ENCODE data around the gene ZNF106. TPM values are rescaled to one million over a fixed set of nuclear protein-coding genes. Genes with fewer than 3 reads are reported as not detected.

Gene ZNF106
- total RNA-seq, 1 donor from 2014 or later = 38.1 TPM

DNA sequence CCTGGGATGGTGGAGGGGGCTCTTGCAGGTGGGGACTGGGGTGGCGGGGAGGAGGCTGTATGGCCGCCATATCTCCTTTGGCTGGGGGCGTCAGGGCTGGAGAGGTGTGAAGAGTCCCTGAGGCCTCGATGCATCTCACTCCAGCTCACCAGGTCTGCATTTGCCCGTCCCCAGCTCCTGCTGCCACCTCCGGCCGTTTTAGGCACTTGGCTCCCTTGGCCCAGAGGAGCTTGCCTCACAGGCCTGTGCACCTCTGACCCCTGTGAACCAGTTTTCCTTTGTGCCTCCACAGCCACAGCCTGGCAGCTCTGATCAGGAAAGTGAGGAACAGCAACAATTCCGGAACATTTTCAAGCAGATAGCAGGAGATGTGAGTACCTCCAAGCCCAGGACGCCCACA is 81.9 kb downstream of the ZNF106 start:
- peaks cover 0 to 10% of the 10 kb centered on the region in 2 donors for H3K36me3 ChIP-seq
- H3K9me3 ChIP-seq = no peaks in the 10 kb centered on the region
- no peak overlapping the region for H3K27ac ChIP-seq
- no peak for TF ChIP-seq POLR2AphosphoS5 (IDR thresholded peaks at IDR 0.05; ENCODE audit: insufficient read depth in 1 of 2, low read depth in 1 of 2)
- TF ChIP-seq POLR2A (IDR thresholded peaks at IDR 0.05) = no peak
- TF ChIP-seq, protein P1, sequence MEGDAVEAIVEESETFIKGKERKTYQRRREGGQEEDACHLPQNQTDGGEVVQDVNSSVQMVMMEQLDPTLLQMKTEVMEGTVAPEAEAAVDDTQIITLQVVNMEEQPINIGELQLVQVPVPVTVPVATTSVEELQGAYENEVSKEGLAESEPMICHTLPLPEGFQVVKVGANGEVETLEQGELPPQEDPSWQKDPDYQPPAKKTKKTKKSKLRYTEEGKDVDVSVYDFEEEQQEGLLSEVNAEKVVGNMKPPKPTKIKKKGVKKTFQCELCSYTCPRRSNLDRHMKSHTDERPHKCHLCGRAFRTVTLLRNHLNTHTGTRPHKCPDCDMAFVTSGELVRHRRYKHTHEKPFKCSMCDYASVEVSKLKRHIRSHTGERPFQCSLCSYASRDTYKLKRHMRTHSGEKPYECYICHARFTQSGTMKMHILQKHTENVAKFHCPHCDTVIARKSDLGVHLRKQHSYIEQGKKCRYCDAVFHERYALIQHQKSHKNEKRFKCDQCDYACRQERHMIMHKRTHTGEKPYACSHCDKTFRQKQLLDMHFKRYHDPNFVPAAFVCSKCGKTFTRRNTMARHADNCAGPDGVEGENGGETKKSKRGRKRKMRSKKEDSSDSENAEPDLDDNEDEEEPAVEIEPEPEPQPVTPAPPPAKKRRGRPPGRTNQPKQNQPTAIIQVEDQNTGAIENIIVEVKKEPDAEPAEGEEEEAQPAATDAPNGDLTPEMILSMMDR (IDR thresholded peaks at IDR 0.05) = no peak
- intact Hi-C loops (cut with DNase I) = no loop called here
- H3K27me3 ChIP-seq = no peaks in the 10 kb centered on the region
- peaks cover 17% of the 10 kb centered on the region for H3K4me1 ChIP-seq
- no peak overlapping the region for H3K4me3 ChIP-seq
- DNase-seq (ENCODE audit: extremely low spot score in 2 of 2) = no peak

DNA sequence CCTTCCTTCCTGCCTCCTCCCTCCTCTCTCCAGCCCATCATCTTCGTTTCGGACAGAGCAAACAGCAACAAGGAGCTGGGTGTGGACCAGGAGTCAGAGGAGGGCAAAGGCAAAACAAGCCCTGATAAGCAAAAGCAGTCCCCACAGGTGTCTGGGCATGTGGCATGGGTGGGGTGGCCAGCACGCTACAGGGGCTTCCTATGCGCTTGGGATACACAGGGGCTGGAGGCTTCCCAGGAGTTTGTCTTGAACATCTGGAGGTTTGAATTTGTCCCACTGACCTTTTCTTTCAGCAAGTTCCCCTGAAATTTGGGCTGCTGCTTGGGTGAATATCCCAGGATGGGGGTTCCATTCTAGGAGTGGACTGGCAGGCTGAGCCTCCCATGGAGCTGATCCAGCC is 82.8 kb downstream of the ZNF106 start:
- H3K27ac ChIP-seq = no peak overlapping the region
- no peak overlapping the region for H3K4me3 ChIP-seq
- peaks cover 0 to 10% of the 10 kb centered on the region in 2 donors for H3K36me3 ChIP-seq
- TF ChIP-seq, protein P1 (IDR thresholded peaks at IDR 0.05) = no peak
- TF ChIP-seq POLR2AphosphoS5 (IDR thresholded peaks at IDR 0.05; ENCODE audit: insufficient read depth in 1 of 2, low read depth in 1 of 2) (no peak), POLR2A (IDR thresholded peaks at IDR 0.05) (no peak)
- H3K27me3 ChIP-seq = no peaks in the 10 kb centered on the region
- no peaks in the 10 kb centered on the region for H3K9me3 ChIP-seq
- intact Hi-C loops (cut with DNase I) = no loop called here
- H3K4me1 ChIP-seq = peaks cover 10% of the 10 kb centered on the region
- no peak for DNase-seq (ENCODE audit: extremely low spot score in 2 of 2)

DNA sequence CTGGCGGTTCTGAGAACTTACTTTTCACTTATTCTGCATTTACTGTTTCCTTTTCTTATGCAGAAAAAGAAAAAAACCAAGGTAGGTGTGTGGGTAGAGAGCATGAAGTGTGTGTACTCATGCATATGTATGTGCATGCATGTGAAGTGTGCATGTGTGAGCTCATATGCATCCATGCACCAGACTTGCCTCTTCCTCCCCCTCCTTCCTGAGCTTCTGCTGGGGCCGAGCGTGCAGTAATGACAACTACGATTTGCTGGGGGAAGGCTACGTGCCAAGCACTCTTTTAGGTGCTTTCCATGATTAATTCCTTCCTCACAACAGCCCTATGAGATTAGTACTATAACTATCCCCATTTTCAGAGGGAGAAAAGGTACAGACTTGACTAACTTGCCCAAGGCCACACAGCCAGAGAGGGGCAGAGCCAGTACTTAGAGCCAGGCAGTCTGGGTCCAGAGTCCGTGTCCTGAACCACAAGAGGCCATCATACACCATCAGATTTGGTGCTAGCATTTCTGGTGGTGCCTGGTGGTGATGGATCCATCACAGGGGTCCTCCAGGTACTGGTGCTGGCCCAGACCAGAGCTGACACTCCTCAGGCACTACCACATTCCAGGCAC is 85.0 kb downstream of the ZNF106 start:
- H3K27ac ChIP-seq = no peak overlapping the region

DNA sequence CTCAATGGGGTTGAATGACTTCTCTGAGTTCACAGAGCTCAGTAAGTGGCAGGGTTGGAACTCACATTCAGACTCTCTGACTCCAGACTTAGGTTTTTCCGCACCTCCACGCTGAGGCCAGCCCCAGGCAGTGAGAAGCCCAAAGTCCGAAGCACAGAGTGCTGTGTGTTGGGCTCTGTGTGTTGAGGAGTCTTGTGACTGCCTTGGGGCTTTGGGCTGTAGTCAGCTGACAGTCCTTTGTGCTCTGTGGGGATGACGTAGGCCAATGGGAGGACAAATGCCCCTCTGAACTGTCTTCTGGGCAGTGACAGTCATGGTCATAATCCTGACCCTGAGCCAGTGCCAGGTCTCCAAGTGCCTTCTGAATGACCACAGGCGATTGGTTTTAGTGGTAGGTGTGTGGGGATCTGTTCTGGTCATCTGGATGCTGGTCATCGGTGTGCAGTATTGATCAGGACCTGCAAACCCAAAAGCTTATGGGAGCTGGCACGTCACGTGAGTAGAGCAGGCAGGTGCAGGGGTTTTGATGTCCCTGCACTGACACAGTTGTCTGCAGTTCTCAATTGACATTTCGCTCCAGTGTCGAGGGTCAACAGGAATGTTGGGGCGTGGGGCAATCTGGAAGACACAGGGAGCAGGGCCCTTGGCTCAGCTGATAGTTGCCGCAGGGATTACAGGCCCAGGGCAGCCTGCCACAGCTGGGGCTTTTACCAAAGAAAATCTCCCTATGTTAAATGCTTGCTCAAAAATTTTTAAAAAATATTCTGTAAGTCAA is 86.3 kb downstream of the ZNF106 start:
- Histone ChIP-seq H3K9me3 (no peaks in the 10 kb centered on the region), H3K27me3 (no peaks in the 10 kb centered on the region), H3K4me1 (peaks cover 10% of the 10 kb centered on the region), H3K4me3 (no peak overlapping the region), H3K27ac (no peak overlapping the region), H3K36me3 (peaks cover 0 to 13% of the 10 kb centered on the region in 2 donors)
- TF ChIP-seq POLR2A (IDR thresholded peaks at IDR 0.05) (no peak), POLR2AphosphoS5 (IDR thresholded peaks at IDR 0.05; ENCODE audit: insufficient read depth in 1 of 2, low read depth in 1 of 2) (no peak)
- TF ChIP-seq, protein P1 (IDR thresholded peaks at IDR 0.05) = no peak
- DNase-seq (ENCODE audit: extremely low spot score in 2 of 2) = no peak
- intact Hi-C loops (cut with DNase I) = no loop called here

More for the DNA sequence above, 85.0 kb downstream of the ZNF106 start:
- intact Hi-C loops (cut with DNase I) = no loop called here
- TF ChIP-seq, protein P1 (IDR thresholded peaks at IDR 0.05) = no peak
- TF ChIP-seq POLR2A (IDR thresholded peaks at IDR 0.05) = no peak
- no peak for TF ChIP-seq POLR2AphosphoS5 (IDR thresholded peaks at IDR 0.05; ENCODE audit: insufficient read depth in 1 of 2, low read depth in 1 of 2)
- no peak overlapping the region for H3K4me3 ChIP-seq
- no peaks in the 10 kb centered on the region for H3K27me3 ChIP-seq
- H3K36me3 ChIP-seq = peaks cover 0 to 8% of the 10 kb centered on the region in 2 donors
- no peak for DNase-seq (ENCODE audit: extremely low spot score in 2 of 2)
- no peaks in the 10 kb centered on the region for H3K9me3 ChIP-seq
- peaks cover 10% of the 10 kb centered on the region for H3K4me1 ChIP-seq

DNA sequence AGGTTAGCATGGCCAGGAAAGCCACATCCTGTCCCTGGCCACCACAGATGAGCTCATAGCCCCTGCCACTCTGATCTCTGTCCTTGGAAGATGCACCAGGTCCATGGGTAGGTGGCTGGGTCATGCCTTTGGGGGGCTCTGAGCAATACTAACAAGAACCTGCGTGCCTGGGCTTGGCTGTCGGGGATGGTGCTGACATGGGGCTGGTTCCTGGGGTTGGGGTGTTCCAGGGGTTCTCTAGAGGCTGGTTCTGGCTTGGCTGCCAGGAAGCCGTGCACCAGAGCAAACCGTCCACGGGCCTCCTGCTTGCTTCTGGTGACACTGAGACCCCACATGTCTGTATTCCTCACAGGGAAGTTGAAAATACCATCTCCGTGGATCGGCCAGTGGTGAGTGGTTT is 87.6 kb downstream of the ZNF106 start:
- TF ChIP-seq POLR2AphosphoS5 (IDR thresholded peaks at IDR 0.05; ENCODE audit: insufficient read depth in 1 of 2, low read depth in 1 of 2) = no peak
- no peak for TF ChIP-seq POLR2A (IDR thresholded peaks at IDR 0.05)
- TF ChIP-seq, protein P1 (IDR thresholded peaks at IDR 0.05) = no peak
- no peak overlapping the region for H3K27ac ChIP-seq
- no peaks in the 10 kb centered on the region for H3K27me3 ChIP-seq
- intact Hi-C loops (cut with DNase I) = no loop called here
- DNase-seq (ENCODE audit: extremely low spot score in 2 of 2) = no peak
- no peak overlapping the region for H3K4me3 ChIP-seq
- no peaks in the 10 kb centered on the region for H3K9me3 ChIP-seq
- H3K36me3 ChIP-seq = peaks cover 0 to 18% of the 10 kb centered on the region in 2 donors
- H3K4me1 ChIP-seq = peaks cover 10% of the 10 kb centered on the region

Data from vagina (tissue), 2 donors.